NCI-H1436 treated with DMSO at 0.1 percent for 48 hours (cell line): ENCODE measurements around the gene DESI1.
"Not testable (repeated sequence)": the region's sequence is repeated elsewhere in the genome, so short reads cannot be mapped to it uniquely, and the experiment has no call there.

Experiments used
- DNase-seq: peaks from one replicate; lab custom pipeline; 2025; lab: John Stamatoyannopoulos, UW

DESI1 gene

DNA sequence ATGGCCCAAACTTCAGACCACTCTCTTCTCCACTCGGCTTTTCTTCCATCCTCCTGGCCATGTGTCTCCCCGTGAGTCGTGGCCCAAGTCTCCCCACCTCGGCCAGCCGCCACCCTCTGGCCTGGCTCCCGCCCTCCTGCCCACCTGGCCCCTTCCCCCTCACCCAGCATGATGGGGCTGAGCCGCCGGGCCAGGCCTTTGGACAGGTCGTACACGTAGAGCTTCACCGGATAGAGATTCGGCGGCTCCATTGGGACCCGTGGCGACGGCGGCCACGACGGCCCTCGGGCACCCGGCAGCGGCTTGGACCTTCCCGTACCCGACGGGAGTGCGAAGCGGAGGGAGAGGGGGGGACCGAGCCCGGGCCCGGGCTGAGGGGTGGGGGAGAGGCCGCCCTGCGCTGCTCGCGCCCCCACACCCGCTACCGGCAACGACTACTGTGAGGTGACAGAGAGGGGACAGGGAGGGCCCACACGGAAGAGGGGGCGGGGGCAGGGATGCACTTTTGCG lies at the start of gene DESI1:
TSS of gene DESI1 (minus strand) at position 455 of the 510 bp plus-strand sequence. CDS start at position 251, 204 bp downstream.
- no peak for DNase-seq

DNA sequence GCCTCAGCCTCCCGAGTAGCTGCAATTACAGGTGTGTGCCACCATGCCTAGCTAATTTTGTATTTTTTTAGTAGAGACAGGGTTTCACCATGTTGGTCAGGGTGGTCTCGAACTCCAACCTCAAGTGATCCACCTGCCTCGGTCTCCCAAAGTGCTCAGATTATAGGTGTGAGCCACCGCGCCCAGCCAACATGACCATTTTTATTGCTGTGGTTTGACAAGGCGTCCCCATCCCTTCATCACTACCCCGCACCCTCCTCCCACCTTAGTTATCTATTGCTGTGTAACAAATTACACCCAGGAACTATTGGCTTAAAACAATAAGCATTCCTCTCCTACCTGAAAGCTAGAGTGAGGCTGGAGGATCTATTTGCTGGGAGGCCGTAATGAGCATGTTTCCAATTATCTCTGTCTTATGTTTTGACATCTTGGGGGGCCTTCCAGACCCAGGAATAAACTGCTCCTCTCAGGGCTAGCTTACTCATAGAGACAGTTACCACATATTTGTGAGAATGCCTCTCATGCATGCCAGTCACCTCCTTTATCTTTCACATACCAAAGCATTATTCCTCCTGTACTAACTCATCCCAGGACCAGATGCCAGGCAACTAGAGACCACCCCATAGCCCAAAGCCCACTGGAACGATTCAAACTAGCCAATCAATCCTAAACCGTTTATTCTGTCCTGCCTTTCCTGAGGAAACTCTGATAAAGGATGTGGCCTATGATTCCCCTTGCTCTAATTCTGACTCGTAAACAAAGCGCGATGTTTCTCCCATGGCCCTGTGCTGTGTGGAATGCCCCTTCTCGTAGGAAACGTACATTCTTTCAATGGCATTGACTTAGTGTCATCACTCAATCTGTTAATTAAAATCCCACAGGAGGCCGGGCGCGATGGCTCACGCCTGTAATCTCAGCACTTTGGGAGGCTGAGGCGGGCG lies 48.4 kb upstream of the DESI1 start:
- no peak for DNase-seq

DNA sequence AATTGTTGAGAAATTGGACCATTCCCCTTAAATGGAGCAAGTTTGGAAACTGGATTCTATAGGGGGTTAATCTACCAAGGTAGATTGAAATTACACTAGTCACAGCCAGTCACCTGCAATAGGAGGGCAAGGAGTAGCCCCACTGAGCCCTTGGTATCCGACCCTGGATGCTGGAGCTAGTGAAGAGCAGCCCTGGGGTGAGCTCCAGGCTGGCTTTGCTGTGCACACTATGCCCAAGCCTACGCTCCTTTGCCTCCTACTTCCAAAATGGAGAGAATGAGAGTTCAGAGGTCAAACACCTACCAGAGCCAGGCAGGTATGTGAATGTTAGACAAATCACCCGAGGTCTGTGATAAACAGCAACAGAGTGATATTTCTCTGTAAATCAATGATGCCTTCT lies 44.1 kb upstream of the DESI1 start:
- DNase-seq: no peak

DNA sequence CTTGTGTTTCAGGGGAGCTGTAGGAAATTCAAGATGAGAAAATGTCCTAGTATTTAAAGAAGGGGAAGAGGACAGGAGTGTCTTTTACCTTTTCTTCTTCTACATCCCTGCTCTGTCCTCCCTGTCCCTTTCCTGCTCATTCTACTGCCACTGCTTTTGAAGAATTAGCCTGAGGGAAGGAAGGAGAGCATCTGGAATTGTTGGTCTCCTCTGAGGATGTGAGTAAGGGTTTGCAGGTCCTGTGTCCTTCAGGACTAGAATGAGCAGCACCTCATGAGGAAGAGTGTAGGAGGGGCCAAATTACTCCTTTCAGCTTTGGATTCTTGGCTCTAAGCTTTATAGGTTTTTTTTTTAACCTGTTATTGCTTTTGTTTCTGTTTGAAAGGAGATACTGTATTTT lies 43.6 kb upstream of the DESI1 start:
- no peak for DNase-seq

DNA sequence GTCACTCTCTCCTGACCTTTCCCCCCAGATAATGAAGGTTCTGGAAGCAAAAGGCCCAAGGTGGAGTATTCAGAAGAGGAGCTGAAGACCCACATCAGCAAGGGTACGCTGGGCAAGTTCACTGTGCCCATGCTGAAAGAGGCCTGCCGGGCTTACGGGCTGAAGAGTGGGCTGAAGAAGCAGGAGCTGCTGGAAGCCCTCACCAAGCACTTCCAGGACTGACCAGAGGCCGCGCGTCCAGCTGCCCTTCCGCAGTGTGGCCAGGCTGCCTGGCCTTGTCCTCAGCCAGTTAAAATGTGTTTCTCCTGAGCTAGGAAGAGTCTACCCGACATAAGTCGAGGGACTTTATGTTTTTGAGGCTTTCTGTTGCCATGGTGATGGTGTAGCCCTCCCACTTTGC lies 42.8 kb upstream of the DESI1 start:
- DNase-seq: not testable (repeated sequence)

DNA sequence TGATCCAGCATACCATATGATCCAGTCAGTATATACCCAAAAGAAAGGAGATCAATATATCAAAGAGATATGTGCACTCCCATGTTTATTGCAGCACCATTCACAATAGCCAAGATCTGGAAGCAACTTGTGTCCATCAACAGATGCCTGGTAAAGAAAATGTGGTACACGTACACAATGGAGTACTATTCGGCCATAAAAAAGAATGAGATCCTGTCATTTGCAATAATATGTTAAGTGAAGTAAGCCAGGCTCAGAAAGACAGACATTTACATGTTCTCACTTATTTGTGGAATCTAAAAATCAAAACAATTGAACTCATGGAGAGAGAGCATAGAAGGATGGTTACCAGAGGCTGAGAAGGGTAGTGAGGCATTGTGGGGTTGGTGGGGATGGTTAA lies 40.9 kb upstream of the DESI1 start:
- no peak for DNase-seq

DNA sequence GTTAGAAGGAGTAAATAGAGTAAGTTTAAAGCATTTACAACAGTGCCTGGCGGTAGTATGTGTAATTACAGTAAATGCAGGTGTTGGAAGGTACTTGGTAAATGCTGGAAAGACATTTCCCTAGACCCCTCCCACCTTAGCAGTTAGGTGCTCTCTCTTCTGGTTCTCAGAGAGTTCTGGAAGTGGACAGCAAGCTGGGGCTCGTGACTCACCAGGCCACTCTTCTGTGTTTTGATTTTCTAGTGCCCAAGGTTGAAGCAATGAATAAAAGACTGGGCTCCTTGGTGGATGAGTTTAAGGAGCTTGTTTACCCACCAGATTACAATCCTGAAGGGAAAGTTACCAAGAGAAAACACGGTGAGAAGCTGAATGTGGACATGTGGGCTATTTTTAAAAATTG lies 40.2 kb upstream of the DESI1 start:
- DNase-seq: no peak

DNA sequence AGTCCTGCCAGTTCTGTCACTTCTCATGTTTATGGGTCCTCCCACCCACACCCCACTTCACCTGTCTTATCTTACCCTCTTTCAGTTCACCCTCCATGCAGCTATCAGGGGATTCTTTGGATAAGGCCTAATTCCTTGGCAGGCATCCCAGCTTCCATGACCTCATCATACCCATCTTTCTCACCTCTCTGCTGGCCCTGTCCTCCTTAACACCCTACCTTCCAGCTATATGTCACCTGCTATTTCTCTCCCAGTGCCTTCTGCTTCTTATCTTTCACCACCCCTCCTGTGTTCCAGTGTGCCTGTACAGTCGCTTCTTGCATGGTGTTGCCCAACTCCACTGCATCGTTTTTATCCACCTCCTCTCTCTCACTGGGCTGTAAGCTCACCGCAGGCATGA lies 39.6 kb upstream of the DESI1 start:
- no peak for DNase-seq

DNA sequence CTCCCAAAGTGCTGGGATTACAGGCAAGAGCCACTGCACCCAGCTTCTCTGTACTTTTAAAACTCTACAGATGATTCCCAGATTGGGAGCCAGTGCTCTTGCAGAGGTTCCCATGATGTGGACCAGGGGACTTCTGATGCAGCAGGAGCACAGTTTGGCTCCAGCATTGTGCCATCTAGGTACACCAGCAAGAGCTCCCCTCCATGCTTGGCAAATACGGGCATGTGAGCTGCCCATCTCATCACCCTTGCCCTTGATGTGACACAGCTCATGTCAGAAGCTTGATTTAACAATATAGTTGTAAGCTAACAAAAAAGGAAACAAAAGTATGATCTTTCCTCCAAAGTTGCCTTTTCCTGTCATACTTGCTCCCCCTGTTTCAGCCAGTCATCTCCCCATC lies 39.1 kb upstream of the DESI1 start:
- DNase-seq: no peak

DNA sequence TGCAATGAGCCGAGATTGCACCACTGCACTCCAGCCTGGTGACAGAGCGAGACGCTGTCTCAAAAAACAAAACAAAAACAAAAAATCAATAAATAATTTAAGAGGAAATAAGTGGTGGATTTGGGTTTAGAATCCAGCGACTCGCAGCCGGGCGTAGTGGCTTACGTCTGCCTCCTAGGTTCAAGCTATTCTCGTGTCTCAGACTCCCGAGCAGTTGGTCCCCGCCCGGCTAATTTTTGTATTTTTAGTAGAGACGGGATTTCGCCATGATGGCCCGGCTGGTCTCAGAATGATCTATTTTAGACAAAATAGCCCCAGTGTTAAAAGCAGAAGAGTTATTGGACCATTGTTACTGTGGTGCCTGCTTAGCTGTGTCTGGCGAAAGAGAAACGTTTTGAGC lies 38.0 kb upstream of the DESI1 start:
- DNase-seq: no peak

DNA sequence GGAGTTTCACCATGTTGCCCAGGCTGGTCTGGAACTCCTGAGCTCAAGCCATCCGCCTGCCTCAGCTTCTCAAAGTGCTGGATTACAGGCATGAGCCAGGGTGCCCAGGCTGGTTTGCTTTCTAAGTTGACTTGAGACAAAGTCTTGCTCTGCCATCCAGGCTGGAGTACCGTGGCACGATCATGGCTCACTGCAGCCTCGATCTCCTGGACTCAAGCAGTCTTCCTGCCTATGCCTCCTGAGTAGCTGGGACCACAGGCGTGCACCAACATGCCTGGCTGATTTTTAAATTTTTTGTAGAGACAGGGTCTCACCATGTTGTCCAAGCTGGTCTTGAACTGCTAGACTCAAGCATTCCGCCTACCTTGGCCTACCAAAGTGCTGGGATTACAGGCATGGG lies 36.9 kb upstream of the DESI1 start:
- DNase-seq: no peak

DNA sequence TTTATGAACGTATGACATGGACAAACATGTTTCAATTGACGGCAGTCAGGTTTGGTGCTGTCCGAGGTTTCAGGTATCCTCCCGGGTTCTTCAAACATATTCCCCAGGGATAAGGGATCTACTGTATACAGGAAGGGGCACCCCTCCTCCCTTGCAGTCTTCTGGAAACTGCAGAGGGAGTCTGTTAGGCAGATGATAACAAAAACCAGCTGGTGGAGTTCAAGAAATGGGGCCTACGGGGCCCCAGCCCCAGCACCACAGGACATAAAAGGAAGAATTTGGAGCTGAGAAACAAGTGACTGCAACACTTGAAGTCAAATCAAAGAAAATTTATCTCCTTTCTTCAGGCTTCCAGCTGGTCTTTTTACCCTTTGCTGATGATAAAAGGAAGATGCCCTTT lies 35.7 kb upstream of the DESI1 start:
- no peak for DNase-seq

DNA sequence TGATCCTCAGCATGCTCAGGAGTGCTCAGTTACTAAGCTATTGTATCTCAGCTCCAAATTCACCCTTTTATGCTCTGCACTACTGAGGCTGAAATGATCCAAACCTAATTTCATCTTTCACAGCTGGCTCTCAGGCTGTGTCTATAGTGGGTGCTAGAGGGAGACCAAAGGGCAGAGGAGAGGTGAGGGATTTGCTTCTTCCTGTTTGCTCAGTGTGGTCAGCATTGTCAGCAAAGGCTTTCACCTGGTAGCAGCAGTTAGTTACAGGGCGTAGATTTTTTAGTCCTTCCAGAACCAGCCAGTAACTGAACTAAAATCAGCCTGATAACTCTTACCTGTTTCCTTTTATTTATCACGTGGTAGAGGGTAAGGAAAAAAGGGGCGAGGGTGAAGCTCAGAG lies 33.5 kb upstream of the DESI1 start:
- DNase-seq: no peak

DNA sequence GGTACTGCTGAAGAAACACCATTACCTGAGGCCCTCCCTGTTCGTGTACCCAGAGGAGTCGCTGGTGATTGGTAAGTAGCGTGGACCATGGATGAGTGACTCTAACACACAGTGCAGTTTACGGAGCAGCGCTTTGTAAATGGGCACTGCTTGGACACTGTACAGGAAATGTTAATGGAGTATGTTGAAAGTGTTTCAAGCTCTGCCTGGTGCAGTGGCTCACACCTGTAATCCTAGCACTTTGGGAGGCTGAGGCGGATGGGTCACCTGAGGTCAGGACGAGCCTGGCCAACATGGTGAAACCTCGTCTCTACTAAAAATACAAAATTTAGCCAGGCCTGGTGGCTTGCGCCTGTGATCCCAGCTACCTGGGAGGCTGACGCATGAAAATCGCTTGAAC lies 30.0 kb upstream of the DESI1 start:
- no peak for DNase-seq

DNA sequence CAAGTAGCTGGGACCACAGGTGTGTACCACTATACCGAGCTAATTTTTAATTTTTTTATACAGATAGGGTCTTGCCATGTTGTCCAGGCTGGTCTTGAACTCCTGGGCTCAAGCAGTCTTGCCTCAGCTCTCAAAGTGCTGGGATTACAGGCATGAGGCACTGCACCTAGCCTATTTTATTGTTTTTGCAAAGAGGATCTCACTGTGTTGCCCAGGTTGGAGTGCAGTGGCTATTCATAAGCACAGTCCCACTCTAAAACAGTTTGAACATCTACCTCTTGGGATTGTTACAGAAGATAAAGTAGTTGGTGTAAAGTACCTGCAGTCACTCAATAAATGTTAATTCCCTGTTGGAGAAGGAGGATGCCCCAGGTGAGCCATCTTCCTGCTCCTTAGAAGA lies 29.4 kb upstream of the DESI1 start:
- no peak for DNase-seq

DNA sequence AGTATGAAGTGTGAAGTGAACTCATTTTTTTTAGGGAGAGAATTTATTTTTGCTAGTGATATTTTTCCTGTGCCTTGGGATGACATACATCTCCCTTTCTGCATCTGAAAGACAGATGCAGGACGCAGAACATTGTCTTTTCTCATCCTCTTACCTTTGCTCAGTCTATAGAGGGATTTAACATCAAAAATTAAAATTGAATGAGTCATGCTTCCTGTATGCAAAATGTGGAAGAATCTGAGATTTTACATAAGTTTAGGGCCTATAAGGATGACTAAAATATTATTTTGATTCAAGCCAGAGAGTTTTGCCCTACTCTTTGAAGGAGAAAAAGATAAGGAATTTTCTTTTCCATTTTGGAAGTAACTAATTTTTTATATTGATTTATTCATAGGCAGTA lies 27.6 kb upstream of the DESI1 start:
- DNase-seq: no peak

DNA sequence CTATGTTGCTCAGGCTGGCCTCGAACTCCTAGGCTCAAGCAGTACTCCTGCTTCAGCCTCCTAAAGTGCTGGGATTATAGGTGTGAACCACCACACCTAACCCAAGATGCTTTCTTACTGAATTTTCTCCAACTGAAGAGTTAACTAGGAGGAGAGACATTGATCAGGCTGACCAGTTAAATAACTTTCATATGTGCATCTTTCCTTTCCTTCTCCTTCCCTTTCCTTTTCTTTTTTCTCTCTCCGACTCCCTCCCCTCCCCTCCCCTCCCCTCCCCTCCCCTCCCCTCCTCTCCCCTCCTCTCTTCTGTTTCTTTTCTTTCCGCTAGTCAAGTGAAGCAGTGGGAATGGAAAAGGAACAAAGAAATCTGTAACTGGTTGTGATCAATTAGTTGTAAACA lies 26.9 kb upstream of the DESI1 start:
- no peak for DNase-seq

DNA sequence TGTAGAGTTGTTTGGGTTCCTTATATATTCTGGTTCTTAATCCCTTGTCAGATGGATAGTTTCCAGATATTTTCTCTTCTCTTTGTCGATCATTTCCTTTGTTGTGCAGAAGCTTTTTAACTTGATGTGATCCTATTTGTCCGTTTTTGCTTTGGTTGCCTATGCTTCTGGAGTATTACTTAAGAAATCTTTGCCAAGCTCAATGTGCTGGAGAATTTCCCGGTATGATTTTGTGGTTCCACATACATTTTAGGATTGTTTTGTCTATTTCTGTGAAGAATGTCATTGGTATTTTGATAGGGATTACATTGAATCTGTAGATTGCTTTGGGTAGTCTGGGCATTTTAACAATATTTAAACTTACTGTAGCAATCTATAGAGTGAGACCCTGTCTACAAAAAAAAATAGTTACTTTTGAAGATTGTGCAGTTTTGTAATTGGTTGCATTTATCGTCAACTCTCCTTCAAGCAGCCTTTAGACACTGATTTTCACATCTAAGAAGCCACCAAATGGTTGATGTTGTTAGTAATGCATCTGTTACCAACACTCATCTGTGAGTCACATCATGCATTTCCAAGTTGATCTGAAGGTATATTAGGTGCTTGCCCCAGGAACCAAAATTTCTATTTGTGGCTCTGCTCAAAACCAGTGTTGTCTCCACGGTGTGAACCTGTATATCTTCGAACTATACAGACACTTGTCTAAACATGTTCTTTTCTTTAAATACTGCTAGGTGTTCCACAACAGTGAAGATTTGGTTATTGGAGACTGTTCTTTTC lies 21.7 kb upstream of the DESI1 start:
- DNase-seq: no peak

DNA sequence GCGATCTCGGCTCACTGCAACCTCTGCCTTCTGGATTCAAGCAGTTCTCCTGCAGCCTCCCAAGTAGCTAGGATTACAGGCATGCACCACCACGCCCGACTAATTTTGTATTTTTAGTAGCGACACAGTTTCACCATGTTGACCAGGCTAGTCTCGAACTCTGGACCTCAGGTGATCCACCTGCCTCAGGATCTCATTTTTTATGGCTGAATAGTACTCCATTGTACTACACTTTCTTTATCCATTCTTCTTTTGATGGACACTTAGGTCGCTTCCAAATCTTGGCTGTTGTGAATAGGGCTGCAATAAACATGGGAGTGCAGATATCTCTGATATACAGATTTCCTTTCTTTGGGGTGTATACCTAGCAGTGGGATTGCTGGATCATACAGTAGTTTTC lies 21.0 kb upstream of the DESI1 start:
- no peak for DNase-seq

DNA sequence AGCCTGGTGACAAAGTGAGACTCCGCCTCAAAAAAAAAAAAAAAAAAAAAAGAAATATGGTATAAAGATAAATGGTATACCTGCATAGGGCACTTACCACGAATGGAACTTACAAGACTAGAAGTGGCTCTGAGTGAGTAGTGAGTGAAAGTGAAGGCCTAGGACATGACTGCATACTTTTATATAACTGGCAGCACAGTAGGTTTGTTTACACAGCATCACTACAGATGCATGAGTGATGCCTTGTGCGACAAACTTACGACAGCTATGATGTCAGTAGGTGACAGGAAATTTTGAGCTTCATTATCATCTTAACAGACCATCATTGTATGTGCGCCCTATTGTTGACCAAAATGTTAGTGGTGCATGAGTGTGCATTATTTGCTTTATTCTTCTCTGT lies 17.9 kb upstream of the DESI1 start:
- no peak for DNase-seq

DNA sequence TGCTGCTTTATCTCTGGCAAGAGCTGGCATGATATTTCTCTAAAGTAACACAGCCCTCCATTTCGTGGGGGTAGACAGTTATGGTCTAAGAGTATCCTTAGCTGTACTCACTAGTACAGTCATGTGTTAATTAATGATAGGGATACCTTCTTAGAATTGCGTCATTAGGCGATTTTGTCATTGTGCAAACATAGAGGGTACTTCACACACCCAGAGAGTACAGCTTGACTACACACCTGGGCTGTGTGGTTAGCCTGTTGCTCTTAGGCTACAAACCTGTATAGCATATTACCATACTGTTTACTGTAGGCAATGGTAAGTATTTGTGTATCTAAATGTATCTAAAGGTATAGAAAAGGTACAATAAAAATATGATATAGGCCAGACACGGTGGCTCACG lies 17.3 kb upstream of the DESI1 start:
- no peak for DNase-seq

DNA sequence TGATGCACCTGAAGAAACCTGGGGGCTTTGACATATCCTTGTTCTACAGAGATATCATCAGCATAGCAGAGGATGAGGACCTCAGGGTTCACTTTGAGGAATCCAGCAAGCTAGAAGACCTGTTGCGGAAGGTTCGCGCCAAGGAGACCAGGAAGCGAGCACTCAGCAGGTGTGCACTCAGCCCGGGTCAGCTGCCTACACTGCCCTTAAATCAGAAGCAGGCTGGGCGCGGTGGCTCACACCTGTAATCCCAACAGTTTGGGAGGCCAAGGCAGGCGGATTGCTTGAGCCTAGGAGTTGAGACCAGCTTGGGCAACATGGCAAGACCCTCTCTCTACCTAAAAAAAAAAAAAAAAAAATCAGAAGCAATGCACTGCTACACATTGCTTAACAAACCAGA lies 16.8 kb upstream of the DESI1 start:
- DNase-seq: not testable (repeated sequence)

DNA sequence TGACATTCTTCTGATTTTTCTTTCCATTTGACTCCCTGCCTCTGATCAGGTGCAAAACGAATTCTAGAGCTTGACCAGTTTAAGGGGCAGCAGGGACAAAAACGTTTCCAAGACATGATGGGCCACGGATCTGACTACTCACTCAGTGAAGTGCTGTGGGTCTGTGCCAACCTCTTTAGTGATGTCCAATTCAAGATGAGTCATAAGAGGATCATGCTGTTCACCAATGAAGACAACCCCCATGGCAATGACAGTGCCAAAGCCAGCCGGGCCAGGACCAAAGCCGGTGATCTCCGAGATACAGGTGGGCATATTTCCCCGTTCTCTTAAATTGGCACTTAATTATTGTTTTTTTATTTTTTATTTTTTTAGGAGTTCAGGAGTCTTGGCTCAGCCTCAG lies 15.6 kb upstream of the DESI1 start:
- DNase-seq: no peak
